Fibroblast of the aortic adventitia (primary cell): ENCODE measurements around the gene LRCH1. TPM values are rescaled to one million over a fixed set of nuclear protein-coding genes. Genes with fewer than 3 reads are reported as not detected.

Source experiments
- DNase-seq: peaks from one replicate; pipeline ENCODE4 v3.0.0-alpha.2; 2010; ENCODE audit warnings: low read depth
- H3K4me3 ChIP-seq: 2 replicates; pipeline ENCODE4 v1.5.1; 2011; ENCODE audit warnings: low read depth, mild to moderate bottlenecking, control low read depth, low read length, moderate library complexity
- CTCF ChIP-seq: IDR thresholded peaks from 2 replicates; pipeline ENCODE4 v1.5.1; 2011; ENCODE audit warnings: mild to moderate bottlenecking, low read length, control low read depth, inconsistent platforms; ENCODE audit not compliant: insufficient read depth
- total RNA-seq: library from RNA; depleted of rRNA; stranded (reverse); fragments of >200 nt; gene quantifications from 2 replicates; pipeline ENCODE4 v1.2.3, GENCODE V29; 2012; ENCODE audit warnings: low replicate concordance

The LRCH1 gene
- total RNA-seq, 1 donor, result 9.5 TPM

- no peak for TF ChIP-seq CTCF
- H3K4me3 ChIP-seq, result no peak overlapping the region
- DNase-seq, result no peak
Measured at GRCh38 chr13:46639033-46639981, 86.3 kb downstream of the LRCH1 start.

- TF ChIP-seq CTCF, result no peak
- peak overlapping the region; percentile 61 for H3K4me3 ChIP-seq
- peak; percentile 51 for DNase-seq
Measured at GRCh38 chr13:46640843-46641242, 87.9 kb downstream of the LRCH1 start.

GRCh38 chr13:46641274-46642081 lies 88.5 kb downstream of the LRCH1 start:
- peak overlapping the region; percentile 61 for H3K4me3 ChIP-seq
- peak; percentile 79 for DNase-seq
- TF ChIP-seq CTCF, result no peak

GRCh38 chr13:46642254-46642653 lies 89.3 kb downstream of the LRCH1 start:
- no peak for DNase-seq
- no peak overlapping the region for H3K4me3 ChIP-seq
- TF ChIP-seq CTCF, result no peak

GRCh38 chr13:46643165-46643777 lies 90.3 kb downstream of the LRCH1 start:
- no peak for DNase-seq
- H3K4me3 ChIP-seq, result no peak overlapping the region
- no peak for TF ChIP-seq CTCF

- no peak overlapping the region for H3K4me3 ChIP-seq
- no peak for TF ChIP-seq CTCF
- DNase-seq, result peak; percentile 49
Measured at GRCh38 chr13:46644816-46645215, 91.8 kb downstream of the LRCH1 start.
